GM12878 (cell line): ENCODE measurements around the gene SELP. TPM values are rescaled to one million over a fixed set of nuclear protein-coding genes. Genes with fewer than 3 reads are reported as not detected.

Experiments
- ATAC-seq: fragments of 200-7000 bp; cut with Tn5 transposase; 3 replicates; pipeline ENCODE4 v1.9.1; 2020; ENCODE audit warnings: mild to moderate bottlenecking, moderate library complexity
- BruUV-seq: library from RNA; stranded (reverse); fragments of 400-500 nt; replicated peaks from 2 replicates; lab custom pipeline; 2021; lab: Mats Ljungman, UMichigan
- CTCF ChIA-PET: fragments of 300-600 bp; sonication (Branson Sonifier 250); formaldehyde crosslinking; extraction: SDS; loops from one replicate; lab custom pipeline; 2021; ENCODE audit warnings: inconsistent platforms; lab: Yijun Ruan, JAX
- POLR2A ChIA-PET: fragments of 350-600 bp; formaldehyde crosslinking; extraction: SDS; loops from one replicate; lab custom pipeline; 2021; ENCODE audit warnings: inconsistent platforms; lab: Charles Lee
- RAD21 ChIA-PET: fragments of 300-600 bp; sonication (Branson Sonifier 250); formaldehyde crosslinking; loops from one replicate; lab custom pipeline; 2023; ENCODE audit warnings: antibody characterized with exemption; ENCODE audit not compliant: unreplicated experiment; lab: Charles Lee
- SMC1A ChIA-PET: fragments of 300-600 bp; sonication (Branson Sonifier 250); formaldehyde crosslinking; loops from one replicate; lab custom pipeline; 2023; ENCODE audit not compliant: unreplicated experiment, uncharacterized antibody; lab: Charles Lee
- DNase-seq: peaks from one replicate; pipeline ENCODE4 v3.0.0-alpha.2; 2011; ENCODE audit warnings: low read depth, low spot score
- FAIRE-seq: peaks from 3 replicates; lab custom pipeline; 2011; peaks lifted over from hg19 to GRCh38; lab: Jason Lieb, UNC
- H2AFZ ChIP-seq: 2 replicates; pipeline ENCODE4 v1.6.0; 2011; ENCODE audit warnings: low read depth, low read length, control low read depth; ENCODE audit not compliant: control insufficient read depth
- H3K27ac ChIP-seq: 2 replicates; pipeline ENCODE4 v1.5.1; 2011; ENCODE audit warnings: control low read depth; ENCODE audit not compliant: control insufficient read depth, insufficient read depth
- H3K27me3 ChIP-seq, 2 experiments: replicated peaks in 1 of 2; 2 replicates each; pipeline versions ENCODE4 v1.6.0 to v1.6.1; 2011; ENCODE audit warnings: low read length in 1 of 2; ENCODE audit not compliant: control insufficient read depth in 2 of 2, insufficient read depth in 2 of 2
- H3K36me3 ChIP-seq, 2 experiments: 2 replicates each; pipeline ENCODE4 v1.5.1; 2011; ENCODE audit warnings: low read length in 1 of 2; ENCODE audit not compliant: control insufficient read depth in 2 of 2, insufficient read depth in 2 of 2
- H3K4me1 ChIP-seq: 2 replicates; pipeline ENCODE4 v1.6.1; 2011; ENCODE audit warnings: mild to moderate bottlenecking, low read length, moderate library complexity, mixed read lengths; ENCODE audit not compliant: control insufficient read depth, insufficient read depth
- H3K4me2 ChIP-seq: 2 replicates; pipeline ENCODE4 v1.6.0; 2011; ENCODE audit warnings: control low read depth; ENCODE audit not compliant: control insufficient read depth, insufficient read depth
- H3K4me3 ChIP-seq: fragments of 200-600 bp; sonication (generic); 2 replicates; pipeline ENCODE4 v1.5.1; 2016
- H3K79me2 ChIP-seq: 2 replicates; pipeline ENCODE4 v1.6.0; 2011; ENCODE audit warnings: low read length; ENCODE audit not compliant: control insufficient read depth, insufficient read depth
- H3K9ac ChIP-seq: 2 replicates; pipeline ENCODE4 v1.8.0; 2011; ENCODE audit warnings: low read length, control low read depth, mixed read lengths; ENCODE audit not compliant: control insufficient read depth, insufficient read depth
- H3K9me3 ChIP-seq: replicated peaks from 3 replicates; pipeline ENCODE4 v1.5.1; 2011; ENCODE audit warnings: mild to moderate bottlenecking, low read length; ENCODE audit not compliant: control insufficient read depth, insufficient read depth
- H4K20me1 ChIP-seq: 2 replicates; pipeline ENCODE4 v1.6.0; 2011; ENCODE audit not compliant: control insufficient read depth, insufficient read depth
- EP300 ChIP-seq, 2 experiments: fragments of 150-350 bp in 1 of 2; IDR thresholded peaks; 2 replicates each; pipeline ENCODE4 v1.6.1; 2011 to 2012; ENCODE audit warnings: low read depth in 2 of 2, low read length in 2 of 2, borderline replicate concordance in 1 of 2, improper control_type of control experiment in 1 of 2, inconsistent platforms in 1 of 2; ENCODE audit not compliant: control insufficient read depth in 1 of 2
- FOXK2 ChIP-seq: fragments of 450-650 bp; IDR thresholded peaks from 2 replicates; pipeline ENCODE4 v1.6.1; 2017; ENCODE audit warnings: mild to moderate bottlenecking, moderate library complexity
- HDAC2 ChIP-seq: fragments of 200-600 bp; sonication (generic); IDR thresholded peaks from 2 replicates; pipeline ENCODE4 v1.6.1; 2017
- JUNB ChIP-seq: IDR thresholded peaks from 2 replicates; pipeline ENCODE4 v1.6.1; 2016; ENCODE audit warnings: antibody characterized with exemption, mild to moderate bottlenecking
- JUND ChIP-seq: IDR thresholded peaks from 2 replicates; pipeline ENCODE4 v1.6.1; 2012; ENCODE audit warnings: low read depth, mild to moderate bottlenecking, low read length, improper control_type of control experiment, moderate library complexity
- MYC ChIP-seq: IDR thresholded peaks from 2 replicates; pipeline ENCODE4 v1.6.1; 2011; ENCODE audit warnings: mild to moderate bottlenecking, low read length, moderate library complexity, inconsistent platforms; ENCODE audit not compliant: insufficient read depth, insufficient replicate concordance, insufficient read length, severe bottlenecking
- SREBF1 ChIP-seq: IDR thresholded peaks from 2 replicates; pipeline ENCODE4 v1.6.1; 2012; ENCODE audit warnings: mild to moderate bottlenecking, low read length
- ZNF207 ChIP-seq: fragments of 450-650 bp; IDR thresholded peaks from 2 replicates; pipeline ENCODE4 v1.6.1; 2014; ENCODE audit warnings: antibody characterized with exemption, mild to moderate bottlenecking, borderline replicate concordance
- ZNF217 ChIP-seq: fragments of 450-650 bp; IDR thresholded peaks from 2 replicates; pipeline ENCODE4 v1.6.1; 2017; ENCODE audit warnings: antibody characterized with exemption, mild to moderate bottlenecking
- WGBS: methylation state at CpG from one replicate; pipeline ENCODE4 v1.1.6; 2016; ENCODE audit warnings: low lambda C conversion rate; ENCODE audit not compliant: insufficient replicate concordance, insufficient coverage; ENCODE audit errors: missing lambda C conversion rate; 5-methylcytosine and 5-hydroxymethylcytosine counted together
- in situ Hi-C: fragments of 300-500 bp; cut with MboI; formaldehyde crosslinking; loops from 9 replicates; pipeline ENCODE4 v1.14.3; 2018; ENCODE audit warnings: mixed read lengths
- intact Hi-C: fragments of 100-400 bp; cut with micrococcal nuclease; formaldehyde crosslinking; loops from one replicate; pipeline ENCODE4 v1.14.2; 2022; ENCODE audit not compliant: unreplicated experiment
- polyA plus RNA-seq, 11 experiments: library from polyadenylated mRNA; depleted of rRNA in 4 of 11; unstranded in 6 of 11; stranded (reverse) in 5 of 11; fragments of >200 nt; fragmentation: Nextera tagmentation in 4 of 11; fragmentation: Illumina TruSeq in 1 of 11; extraction: Ambion mirVana in 4 of 11; extraction: Trizol in 1 of 11; gene quantifications; 1 replicate in 1 of 11; 2 replicates in 10 of 11; pipeline versions ENCODE4 v1.2.1 to v1.2.3, GENCODE V29; 2011 to 2016; ENCODE audit warnings: inconsistent platforms in 2 of 11, missing spikeins in 2 of 11, low read depth in 1 of 11
- total RNA-seq, 4 experiments: library from RNA; depleted of rRNA in 3 of 4; stranded (reverse); fragments of >200 nt in 3 of 4; fragmentation: Illumina TruSeq in 1 of 4; extraction: Trizol in 1 of 4; gene quantifications; 2 replicates each; pipeline versions ENCODE4 v1.2.1 to v1.2.3, GENCODE V29; 2013 to 2021
- TF ChIP-seq, protein P1 (sequence below): IDR thresholded peaks from 2 replicates; pipeline ENCODE4 v1.6.1; 2012; ENCODE audit warnings: low read depth, low read length, improper control_type of control experiment
- TF ChIP-seq, protein P2 (sequence below): fragments of 450-650 bp; IDR thresholded peaks from 2 replicates; pipeline ENCODE4 v1.6.1; 2017; ENCODE audit warnings: mild to moderate bottlenecking, moderate library complexity
- TF ChIP-seq, protein P3 (sequence below): fragments of 450-650 bp; IDR thresholded peaks from 2 replicates; pipeline ENCODE4 v1.6.1; 2016; ENCODE audit warnings: mild to moderate bottlenecking
- TF ChIP-seq, protein P4 (sequence below): fragments of 150-350 bp; IDR thresholded peaks from 2 replicates; pipeline ENCODE4 v1.6.1; 2016; ENCODE audit warnings: low read depth, low read length

The SELP gene
- total and polyA plus RNA-seq, 10 of the 15 experiments (the other 5 are each of a cell fraction or from before 2014, with no cell fraction given): 0.04 to 0.23 (median 0.06) TPM; not detected in 7

DNA sequence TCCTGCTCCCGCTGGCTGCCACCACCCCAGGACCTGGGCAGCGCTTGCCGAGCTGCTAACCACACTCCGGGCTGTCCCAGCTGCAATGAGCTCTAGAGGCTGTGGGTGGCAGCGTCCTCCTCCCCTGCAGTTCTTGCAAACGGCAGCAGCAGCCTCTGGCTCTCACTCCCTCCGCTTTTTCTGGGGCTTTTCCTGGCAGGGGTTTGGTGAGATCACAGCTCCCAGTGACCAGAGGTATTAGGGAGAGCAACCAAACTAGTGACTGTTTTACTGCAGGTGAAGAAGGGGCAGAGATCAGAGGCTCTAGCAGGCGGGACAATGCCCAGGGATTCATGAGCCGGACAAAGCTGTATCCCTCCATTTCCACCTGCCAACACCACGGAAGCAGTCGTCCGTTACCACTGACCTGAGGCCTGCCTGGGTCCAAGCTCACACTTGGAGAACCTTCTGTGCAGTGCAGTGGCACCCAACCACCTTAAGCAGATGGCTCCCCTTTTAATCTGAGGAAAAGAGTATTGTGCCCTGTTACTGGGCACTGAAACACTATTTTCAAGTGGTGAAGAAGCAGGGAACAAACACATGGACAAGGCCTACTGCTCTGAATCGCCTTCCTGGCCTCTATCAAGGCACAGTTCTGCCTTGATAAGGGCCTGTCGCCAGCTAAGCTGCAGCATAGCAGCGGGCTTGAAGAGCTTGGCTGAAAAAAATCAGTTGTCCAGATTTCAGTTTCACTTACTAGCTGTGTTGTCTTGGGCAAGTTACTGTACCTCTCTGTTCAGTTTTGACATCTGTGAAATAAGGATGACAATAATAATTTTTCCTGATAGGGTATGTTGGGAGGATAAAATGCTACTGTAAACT lies 43.3 kb downstream of the SELP start, which contains the start of gene F5:
F5 (minus strand) TSS at position 87 of the 861 bp plus-strand sequence. CDS start 95 bp downstream, outside the sequence.
- ChIA-PET SMC1A (interaction anchor here (0.8 to 2.7 kb wide), 10 partner anchors 16 to 1184 kb away, joined by 3 to 25 read pairs (median 9); no protein-coding TSS in a partner anchor), RAD21 (interaction anchor here (0.8 to 2.4 kb wide), 15 partner anchors 9 to 223 kb away, joined by 3 to 26 read pairs (median 4); a partner anchor contains a TSS), POLR2A (no interaction called here), CTCF (interaction anchor here (0.6 to 5.6 kb wide), 26 partner anchors 9 to 627 kb away, joined by 3 to 78 read pairs (median 4); no protein-coding TSS in a partner anchor)
- no peak within 1 kb of the TSS for H3K9ac ChIP-seq
- 19% methylated on average over 15 of the region's 15 CpGs for WGBS
- no peak within 1 kb of the TSS for H3K27ac ChIP-seq
- in situ Hi-C loops: no loop called here
- H3K4me1 ChIP-seq: peaks cover 5% of the 10 kb centered on the region; the same call in 1 of the 2 replicates
- no peaks in the 10 kb centered on the region for H4K20me1 ChIP-seq
- H3K79me2 ChIP-seq: no peaks in the 10 kb centered on the region
- ATAC-seq (peak; percentile 99), DNase-seq (no peak), FAIRE-seq (peak; percentile 90)
- H3K4me2 ChIP-seq: peak within 1 kb of the TSS; percentile 32
- H3K4me3 ChIP-seq: 0 out of 2 replicates have a peak within 1 kb of the TSS, but pooled peaks have one; percentile 15
- H3K9me3 ChIP-seq: no peaks in the 10 kb centered on the region
- BruUV-seq: no TSS peak
- no peaks in the 10 kb centered on the region for H3K36me3 ChIP-seq
- H3K27me3 ChIP-seq: no peaks in the 10 kb centered on the region; a peak in 1 of 4 replicates
- intact Hi-C loops: loop anchor here (1.0 to 5.0 kb wide), 3 partner anchors 34 to 223 kb away; partner anchors contain the start of gene SELL
- H2AFZ ChIP-seq: peak within 1 kb of the TSS; percentile 64
- TF ChIP-seq FOXK2: no peak
- TF ChIP-seq, protein P1, sequence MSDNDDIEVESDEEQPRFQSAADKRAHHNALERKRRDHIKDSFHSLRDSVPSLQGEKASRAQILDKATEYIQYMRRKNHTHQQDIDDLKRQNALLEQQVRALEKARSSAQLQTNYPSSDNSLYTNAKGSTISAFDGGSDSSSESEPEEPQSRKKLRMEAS: no peak
- TF ChIP-seq ZNF217: no peak
- TF ChIP-seq, protein P2, sequence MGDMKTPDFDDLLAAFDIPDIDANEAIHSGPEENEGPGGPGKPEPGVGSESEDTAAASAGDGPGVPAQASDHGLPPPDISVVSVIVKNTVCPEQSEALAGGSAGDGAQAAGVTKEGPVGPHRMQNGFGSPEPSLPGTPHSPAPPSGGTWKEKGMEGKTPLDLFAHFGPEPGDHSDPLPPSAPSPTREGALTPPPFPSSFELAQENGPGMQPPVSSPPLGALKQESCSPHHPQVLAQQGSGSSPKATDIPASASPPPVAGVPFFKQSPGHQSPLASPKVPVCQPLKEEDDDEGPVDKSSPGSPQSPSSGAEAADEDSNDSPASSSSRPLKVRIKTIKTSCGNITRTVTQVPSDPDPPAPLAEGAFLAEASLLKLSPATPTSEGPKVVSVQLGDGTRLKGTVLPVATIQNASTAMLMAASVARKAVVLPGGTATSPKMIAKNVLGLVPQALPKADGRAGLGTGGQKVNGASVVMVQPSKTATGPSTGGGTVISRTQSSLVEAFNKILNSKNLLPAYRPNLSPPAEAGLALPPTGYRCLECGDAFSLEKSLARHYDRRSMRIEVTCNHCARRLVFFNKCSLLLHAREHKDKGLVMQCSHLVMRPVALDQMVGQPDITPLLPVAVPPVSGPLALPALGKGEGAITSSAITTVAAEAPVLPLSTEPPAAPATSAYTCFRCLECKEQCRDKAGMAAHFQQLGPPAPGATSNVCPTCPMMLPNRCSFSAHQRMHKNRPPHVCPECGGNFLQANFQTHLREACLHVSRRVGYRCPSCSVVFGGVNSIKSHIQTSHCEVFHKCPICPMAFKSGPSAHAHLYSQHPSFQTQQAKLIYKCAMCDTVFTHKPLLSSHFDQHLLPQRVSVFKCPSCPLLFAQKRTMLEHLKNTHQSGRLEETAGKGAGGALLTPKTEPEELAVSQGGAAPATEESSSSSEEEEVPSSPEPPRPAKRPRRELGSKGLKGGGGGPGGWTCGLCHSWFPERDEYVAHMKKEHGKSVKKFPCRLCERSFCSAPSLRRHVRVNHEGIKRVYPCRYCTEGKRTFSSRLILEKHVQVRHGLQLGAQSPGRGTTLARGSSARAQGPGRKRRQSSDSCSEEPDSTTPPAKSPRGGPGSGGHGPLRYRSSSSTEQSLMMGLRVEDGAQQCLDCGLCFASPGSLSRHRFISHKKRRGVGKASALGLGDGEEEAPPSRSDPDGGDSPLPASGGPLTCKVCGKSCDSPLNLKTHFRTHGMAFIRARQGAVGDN: no peak
- no peak for TF ChIP-seq EP300 (IDR thresholded peaks at IDR 0.05; ENCODE audit: borderline replicate concordance in 1 of 2, control insufficient read depth in 1 of 2, low read depth in 2 of 2, low read length in 2 of 2)
- TF ChIP-seq, protein P3, sequence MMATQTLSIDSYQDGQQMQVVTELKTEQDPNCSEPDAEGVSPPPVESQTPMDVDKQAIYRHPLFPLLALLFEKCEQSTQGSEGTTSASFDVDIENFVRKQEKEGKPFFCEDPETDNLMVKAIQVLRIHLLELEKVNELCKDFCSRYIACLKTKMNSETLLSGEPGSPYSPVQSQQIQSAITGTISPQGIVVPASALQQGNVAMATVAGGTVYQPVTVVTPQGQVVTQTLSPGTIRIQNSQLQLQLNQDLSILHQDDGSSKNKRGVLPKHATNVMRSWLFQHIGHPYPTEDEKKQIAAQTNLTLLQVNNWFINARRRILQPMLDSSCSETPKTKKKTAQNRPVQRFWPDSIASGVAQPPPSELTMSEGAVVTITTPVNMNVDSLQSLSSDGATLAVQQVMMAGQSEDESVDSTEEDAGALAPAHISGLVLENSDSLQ: no peak
- no peak for TF ChIP-seq ZNF207
- TF ChIP-seq, protein P4, sequence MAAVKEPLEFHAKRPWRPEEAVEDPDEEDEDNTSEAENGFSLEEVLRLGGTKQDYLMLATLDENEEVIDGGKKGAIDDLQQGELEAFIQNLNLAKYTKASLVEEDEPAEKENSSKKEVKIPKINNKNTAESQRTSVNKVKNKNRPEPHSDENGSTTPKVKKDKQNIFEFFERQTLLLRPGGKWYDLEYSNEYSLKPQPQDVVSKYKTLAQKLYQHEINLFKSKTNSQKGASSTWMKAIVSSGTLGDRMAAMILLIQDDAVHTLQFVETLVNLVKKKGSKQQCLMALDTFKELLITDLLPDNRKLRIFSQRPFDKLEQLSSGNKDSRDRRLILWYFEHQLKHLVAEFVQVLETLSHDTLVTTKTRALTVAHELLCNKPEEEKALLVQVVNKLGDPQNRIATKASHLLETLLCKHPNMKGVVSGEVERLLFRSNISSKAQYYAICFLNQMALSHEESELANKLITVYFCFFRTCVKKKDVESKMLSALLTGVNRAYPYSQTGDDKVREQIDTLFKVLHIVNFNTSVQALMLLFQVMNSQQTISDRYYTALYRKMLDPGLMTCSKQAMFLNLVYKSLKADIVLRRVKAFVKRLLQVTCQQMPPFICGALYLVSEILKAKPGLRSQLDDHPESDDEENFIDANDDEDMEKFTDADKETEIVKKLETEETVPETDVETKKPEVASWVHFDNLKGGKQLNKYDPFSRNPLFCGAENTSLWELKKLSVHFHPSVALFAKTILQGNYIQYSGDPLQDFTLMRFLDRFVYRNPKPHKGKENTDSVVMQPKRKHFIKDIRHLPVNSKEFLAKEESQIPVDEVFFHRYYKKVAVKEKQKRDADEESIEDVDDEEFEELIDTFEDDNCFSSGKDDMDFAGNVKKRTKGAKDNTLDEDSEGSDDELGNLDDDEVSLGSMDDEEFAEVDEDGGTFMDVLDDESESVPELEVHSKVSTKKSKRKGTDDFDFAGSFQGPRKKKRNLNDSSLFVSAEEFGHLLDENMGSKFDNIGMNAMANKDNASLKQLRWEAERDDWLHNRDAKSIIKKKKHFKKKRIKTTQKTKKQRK: no peak
- TF ChIP-seq HDAC2: no peak
- no peak for TF ChIP-seq JUND
- no peak for TF ChIP-seq SREBF1
- no peak for TF ChIP-seq JUNB
- TF ChIP-seq MYC: no peak
